Jurkat, Clone E6-1 (cell line): Measurements from ENCODE around the gene TMEM233.
"Not testable (repeated sequence)": the region's sequence is repeated elsewhere in the genome, so short reads cannot be mapped to it uniquely, and the experiment has no call there.

Experiments
- DNase-seq: peaks from one replicate; pipeline ENCODE4 v3.0.0-alpha.2; 2011; ENCODE audit warnings: low read depth, low spot score
- H3K4me3 ChIP-seq: 2 replicates; pipeline ENCODE4 v1.5.1; 2011; ENCODE audit warnings: mild to moderate bottlenecking, low read length, control low read depth, moderate library complexity

The TMEM233 gene

GRCh38 chr12:119644930-119645329 lies 51.4 kb downstream of the TMEM233 start:
- DNase-seq = no peak
- H3K4me3 ChIP-seq = no peak overlapping the region

- DNase-seq = no peak
- H3K4me3 ChIP-seq = no peak overlapping the region
Observed at GRCh38 chr12:119645535-119646059, 52.0 kb downstream of the TMEM233 start.

GRCh38 chr12:119649202-119649808 lies 55.7 kb downstream of the TMEM233 start:
- DNase-seq = no peak
- no peak overlapping the region for H3K4me3 ChIP-seq

GRCh38 chr12:119652665-119653064 lies 59.1 kb downstream of the TMEM233 start:
- DNase-seq = no peak
- no peak overlapping the region for H3K4me3 ChIP-seq

- not testable (repeated sequence) for H3K4me3 ChIP-seq, DNase-seq
Observed at GRCh38 chr12:119657001-119657400, 63.4 kb downstream of the TMEM233 start.

- not testable (repeated sequence) for H3K4me3 ChIP-seq, DNase-seq
Observed at GRCh38 chr12:119658166-119658565, 64.6 kb downstream of the TMEM233 start.

- peak; percentile 57 for DNase-seq
Observed at GRCh38 chr12:119659289-119659897, 65.8 kb downstream of the TMEM233 start.

GRCh38 chr12:119660076-119660475 lies 66.5 kb downstream of the TMEM233 start:
- H3K4me3 ChIP-seq = no peak overlapping the region
- DNase-seq = no peak

More at GRCh38 chr12:119659289-119659897, 65.8 kb downstream of the TMEM233 start:
- H3K4me3 ChIP-seq = no peak overlapping the region

GRCh38 chr12:119661882-119662281 lies 68.3 kb downstream of the TMEM233 start:
- no peak for DNase-seq
- H3K4me3 ChIP-seq = no peak overlapping the region

GRCh38 chr12:119664642-119665041 lies 71.1 kb downstream of the TMEM233 start:
- DNase-seq = no peak
- no peak overlapping the region; the same call in 1 of the 2 replicates for H3K4me3 ChIP-seq

- DNase-seq = peak; percentile 97
Observed at GRCh38 chr12:119665164-119665929, 71.8 kb downstream of the TMEM233 start.

GRCh38 chr12:119666226-119666795 lies 72.7 kb downstream of the TMEM233 start:
- DNase-seq = no peak

More at GRCh38 chr12:119665164-119665929, 71.8 kb downstream of the TMEM233 start:
- H3K4me3 ChIP-seq = peak overlapping the region; percentile 11

GRCh38 chr12:119666900-119667576 lies 73.5 kb downstream of the TMEM233 start:
- peak overlapping the region; percentile 55 for H3K4me3 ChIP-seq
- no peak for DNase-seq

More at GRCh38 chr12:119666226-119666795, 72.7 kb downstream of the TMEM233 start:
- peak overlapping the region; percentile 11 for H3K4me3 ChIP-seq

- peak; percentile 98 for DNase-seq
- peak within 1 kb of the TSS; percentile 99 for H3K4me3 ChIP-seq
Observed at GRCh38 chr12:119667577-119668323, 74.2 kb downstream of the TMEM233 start, which contains the start of gene PRKAB1. Gene PRKAB1 (plus strand): TSS chr12:119668133. CDS start chr12:119668245, 112 bp downstream.

GRCh38 chr12:119668324-119668841 lies 74.8 kb downstream of the TMEM233 start:
- DNase-seq = no peak
- H3K4me3 ChIP-seq = peak overlapping the region; percentile 99

GRCh38 chr12:119669744-119670472 lies 76.3 kb downstream of the TMEM233 start:
- peak; percentile 61 for DNase-seq
- peak overlapping the region; percentile 99 for H3K4me3 ChIP-seq

- DNase-seq = no peak
- H3K4me3 ChIP-seq = no peak overlapping the region
Observed at GRCh38 chr12:119671070-119671469, 77.5 kb downstream of the TMEM233 start.
